Testis (tissue), 2 donors: ENCODE data around the gene MTUS2.

Experiments used
- POLR2A ChIP-seq: fragments of 450-650 bp; IDR thresholded peaks from one replicate; pipeline ENCODE4 v1.6.1; 2017; ENCODE audit warnings: antibody characterized with exemption, mild to moderate bottlenecking, moderate library complexity
- TF ChIP-seq, protein P1 (sequence below), 3 experiments: fragments of 450-650 bp in 2 of 3; fragments of 200-600 bp in 1 of 3; sonication (generic) in 1 of 3; IDR thresholded peaks; one replicate each; pipeline ENCODE4 v1.5.1; 2016 to 2019; ENCODE audit warnings: antibody characterized with exemption in 3 of 3, mild to moderate bottlenecking in 2 of 3, moderate library complexity in 1 of 3

DNA sequence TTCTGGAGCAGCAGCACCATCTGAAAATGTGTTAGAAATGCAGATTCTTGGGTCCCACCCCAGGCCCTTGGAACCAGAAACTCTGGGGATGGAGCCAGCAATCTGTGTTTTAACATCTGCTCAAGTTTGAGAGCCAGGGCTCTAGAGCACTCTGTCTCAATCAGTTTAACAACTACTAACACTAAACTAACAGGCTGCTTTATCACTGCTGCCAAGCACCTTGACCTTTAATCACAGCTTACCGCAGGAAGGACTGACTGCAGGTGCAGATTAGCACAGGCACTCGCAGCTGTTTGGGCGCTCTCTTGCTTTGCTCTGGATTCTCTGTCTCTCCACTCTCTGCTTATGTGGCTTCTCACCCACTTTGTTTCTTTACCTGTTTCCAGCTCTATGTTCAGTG is 163.5 kb downstream of the MTUS2 start:
- TF ChIP-seq, protein P1, sequence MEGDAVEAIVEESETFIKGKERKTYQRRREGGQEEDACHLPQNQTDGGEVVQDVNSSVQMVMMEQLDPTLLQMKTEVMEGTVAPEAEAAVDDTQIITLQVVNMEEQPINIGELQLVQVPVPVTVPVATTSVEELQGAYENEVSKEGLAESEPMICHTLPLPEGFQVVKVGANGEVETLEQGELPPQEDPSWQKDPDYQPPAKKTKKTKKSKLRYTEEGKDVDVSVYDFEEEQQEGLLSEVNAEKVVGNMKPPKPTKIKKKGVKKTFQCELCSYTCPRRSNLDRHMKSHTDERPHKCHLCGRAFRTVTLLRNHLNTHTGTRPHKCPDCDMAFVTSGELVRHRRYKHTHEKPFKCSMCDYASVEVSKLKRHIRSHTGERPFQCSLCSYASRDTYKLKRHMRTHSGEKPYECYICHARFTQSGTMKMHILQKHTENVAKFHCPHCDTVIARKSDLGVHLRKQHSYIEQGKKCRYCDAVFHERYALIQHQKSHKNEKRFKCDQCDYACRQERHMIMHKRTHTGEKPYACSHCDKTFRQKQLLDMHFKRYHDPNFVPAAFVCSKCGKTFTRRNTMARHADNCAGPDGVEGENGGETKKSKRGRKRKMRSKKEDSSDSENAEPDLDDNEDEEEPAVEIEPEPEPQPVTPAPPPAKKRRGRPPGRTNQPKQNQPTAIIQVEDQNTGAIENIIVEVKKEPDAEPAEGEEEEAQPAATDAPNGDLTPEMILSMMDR (IDR thresholded peaks at IDR 0.05): no peak
- TF ChIP-seq POLR2A: no peak
